Measurements from ENCODE around the gene OSER1.

Gene OSER1

GRCh38 chr20:44172572-44172950 is 38.0 kb downstream of the OSER1 start:
- Histone ChIP-seq H2BK120ac (ENCODE audit: insufficient read depth, low read length, poor library complexity) (peak overlapping the region; percentile 79), H3K18ac (ENCODE audit: low read length) (peak overlapping the region; percentile 36), H3K27ac (ENCODE audit: low read depth, low read length) (peak overlapping the region; percentile 98), H2BK12ac (ENCODE audit: low read length) (peak overlapping the region; percentile 44), H3K4me3 (ENCODE audit: low read depth, low read length) (no peak overlapping the region), H3K27me3 (ENCODE audit: insufficient read depth, low read length) (no peaks in the 10 kb centered on the region), H3K9me3 (ENCODE audit: insufficient read depth, low read depth, low read length) (no peaks in the 10 kb centered on the region), H3K4ac (ENCODE audit: low read depth, low read length) (peak overlapping the region; percentile 12), H4K91ac (ENCODE audit: low read depth, low read length) (peak overlapping the region; percentile 88), H3K9ac (ENCODE audit: low read length) (no peak overlapping the region), H2AFZ (ENCODE audit: insufficient read depth, low read length, poor library complexity) (no peak overlapping the region), H3K36me3 (ENCODE audit: control insufficient read depth in 1 of 2, insufficient read depth in 2 of 2, low read length in 2 of 2) (peaks cover 12 to 18% of the 10 kb centered on the region in 2 experiments), H4K12ac (ENCODE audit: low read depth, low read length) (no peak overlapping the region), H3K4me1 (ENCODE audit: control insufficient read depth in 1 of 2, insufficient read depth in 2 of 2, low read length in 2 of 2) (peaks cover 27 to 31% of the 10 kb centered on the region in 2 experiments), H2BK5ac (ENCODE audit: low read depth, low read length, poor library complexity) (peak overlapping the region; percentile 79), H3K14ac (ENCODE audit: low read length) (peak overlapping the region; percentile 37), H3K79me1 (ENCODE audit: low read length) (peaks cover 27% of the 10 kb centered on the region), H3K4me2 (ENCODE audit: low read length) (no peak overlapping the region), H3K79me2 (ENCODE audit: control insufficient read depth, insufficient read depth, low read length, poor library complexity) (peaks cover 7% of the 10 kb centered on the region), H2AK5ac (ENCODE audit: low read length) (no peak overlapping the region), H4K8ac (ENCODE audit: low read depth, low read length) (peak overlapping the region; percentile 40), H3K23ac (ENCODE audit: low read length) (no peak overlapping the region)
- no CpG with 5 or more reads among the region's 2 CpGs for WGBS (ENCODE audit: extremely low coverage, insufficient coverage, insufficient read length)
- DNase-seq: no peak

DNA sequence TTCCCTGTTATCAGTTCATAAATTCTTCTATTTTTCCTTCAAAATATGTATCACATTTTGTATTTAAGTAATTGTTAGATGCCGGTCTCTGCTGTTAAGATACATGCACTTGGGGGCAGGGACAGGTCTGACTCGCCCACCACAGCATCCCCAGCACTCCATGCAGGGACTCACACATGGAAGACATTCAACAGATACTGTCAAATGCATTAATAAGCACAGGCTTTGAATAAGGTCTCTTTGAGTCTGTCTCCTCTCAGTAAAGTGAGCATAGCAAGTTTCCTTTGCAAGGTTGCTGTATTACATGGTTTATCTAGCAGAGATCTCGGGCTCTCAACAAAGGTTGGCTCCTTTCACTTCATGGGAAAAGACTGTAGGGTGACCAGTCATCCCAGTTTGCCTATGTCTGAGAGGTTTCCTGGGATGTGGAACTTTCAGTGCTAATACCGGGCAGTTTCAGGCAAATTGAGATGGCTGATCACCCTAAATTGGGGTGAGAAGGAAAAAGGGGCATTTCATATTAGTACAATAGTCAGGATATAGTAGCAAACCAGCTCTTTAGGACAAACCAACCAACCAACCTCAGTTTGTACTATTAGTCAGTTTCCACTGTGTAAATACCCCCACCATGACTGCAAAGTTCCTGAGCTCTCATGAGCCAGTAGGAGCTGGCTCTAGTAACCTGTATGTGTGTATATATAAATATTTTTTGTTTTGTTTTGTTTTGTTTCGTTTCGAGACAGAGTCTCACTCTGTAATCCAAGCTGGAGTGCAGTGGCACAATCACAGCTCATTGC is 38.6 kb downstream of the OSER1 start:
- Histone ChIP-seq H3K18ac (ENCODE audit: low read length) (peak overlapping the region; percentile 36), H4K8ac (ENCODE audit: low read depth, low read length) (peak overlapping the region; percentile 40), H3K9ac (ENCODE audit: low read length) (no peak overlapping the region), H2AK5ac (ENCODE audit: low read length) (no peak overlapping the region), H4K12ac (ENCODE audit: low read depth, low read length) (no peak overlapping the region), H3K27me3 (ENCODE audit: insufficient read depth, low read length) (no peaks in the 10 kb centered on the region), H2BK12ac (ENCODE audit: low read length) (peak overlapping the region; percentile 44), H3K4ac (ENCODE audit: low read depth, low read length) (peak overlapping the region; percentile 12), H3K14ac (ENCODE audit: low read length) (no peak overlapping the region), H3K79me2 (ENCODE audit: control insufficient read depth, insufficient read depth, low read length, poor library complexity) (peaks cover 6% of the 10 kb centered on the region), H4K91ac (ENCODE audit: low read depth, low read length) (peak overlapping the region; percentile 95), H3K4me3 (ENCODE audit: low read depth, low read length) (no peak overlapping the region), H2AFZ (ENCODE audit: insufficient read depth, low read length, poor library complexity) (no peak overlapping the region), H3K27ac (ENCODE audit: low read depth, low read length) (peak overlapping the region; percentile 98), H3K9me3 (ENCODE audit: insufficient read depth, low read depth, low read length) (no peaks in the 10 kb centered on the region), H3K23ac (ENCODE audit: low read length) (no peak overlapping the region), H2BK5ac (ENCODE audit: low read depth, low read length, poor library complexity) (peak overlapping the region; percentile 79), H3K4me2 (ENCODE audit: low read length) (no peak overlapping the region), H3K4me1 (ENCODE audit: control insufficient read depth in 1 of 2, insufficient read depth in 2 of 2, low read length in 2 of 2) (peaks cover 26 to 31% of the 10 kb centered on the region in 2 experiments), H3K36me3 (ENCODE audit: control insufficient read depth in 1 of 2, insufficient read depth in 2 of 2, low read length in 2 of 2) (peaks cover 10 to 18% of the 10 kb centered on the region in 2 experiments), H3K79me1 (ENCODE audit: low read length) (peaks cover 27% of the 10 kb centered on the region), H2BK120ac (ENCODE audit: insufficient read depth, low read length, poor library complexity) (peak overlapping the region; percentile 88)
- DNase-seq: no peak
- no CpG with 5 or more reads among the region's 6 CpGs for WGBS (ENCODE audit: extremely low coverage, insufficient coverage, insufficient read length)

DNA sequence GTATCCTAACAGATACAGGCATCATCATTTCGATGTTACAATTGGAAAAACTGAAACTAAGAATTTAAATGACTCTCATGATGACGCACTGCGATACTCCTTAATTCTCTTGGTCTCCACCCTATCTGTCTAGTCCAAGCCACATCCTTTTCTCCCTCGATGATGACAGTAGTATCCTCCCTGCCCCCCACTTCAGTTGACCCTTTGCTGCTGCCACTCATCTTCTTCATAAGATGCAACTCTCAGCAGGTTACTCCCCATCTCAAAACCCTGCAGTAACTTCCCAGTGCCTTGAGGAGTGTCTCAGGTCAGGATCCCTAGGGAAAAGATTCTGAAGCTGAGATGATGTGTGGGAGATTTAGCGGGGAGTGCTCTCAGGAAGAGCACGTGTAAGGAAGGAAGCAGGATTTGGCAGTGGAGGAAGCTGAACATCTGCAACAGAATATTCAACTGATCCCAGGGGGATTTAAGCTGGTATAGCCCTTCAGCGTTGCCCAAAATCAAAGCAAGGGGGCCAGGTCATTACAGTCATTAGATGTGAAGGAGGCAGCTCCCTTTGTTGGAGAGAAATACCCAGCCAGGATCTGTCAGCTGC is 39.7 kb downstream of the OSER1 start:
- no CpG with 5 or more reads among the region's 7 CpGs for WGBS (ENCODE audit: extremely low coverage, insufficient coverage, insufficient read length)
- Histone ChIP-seq H3K18ac (ENCODE audit: low read length) (peak overlapping the region; percentile 88), H3K27me3 (ENCODE audit: insufficient read depth, low read length) (no peaks in the 10 kb centered on the region), H3K79me1 (ENCODE audit: low read length) (peaks cover 32% of the 10 kb centered on the region), H3K79me2 (ENCODE audit: control insufficient read depth, insufficient read depth, low read length, poor library complexity) (peaks cover 4% of the 10 kb centered on the region), H4K12ac (ENCODE audit: low read depth, low read length) (no peak overlapping the region), H2AK5ac (ENCODE audit: low read length) (peak overlapping the region; percentile 77), H3K9ac (ENCODE audit: low read length) (no peak overlapping the region), H3K4me1 (ENCODE audit: control insufficient read depth in 1 of 2, insufficient read depth in 2 of 2, low read length in 2 of 2) (peaks cover 29 to 36% of the 10 kb centered on the region in 2 experiments), H2BK12ac (ENCODE audit: low read length) (peak overlapping the region; percentile 79), H4K8ac (ENCODE audit: low read depth, low read length) (peak overlapping the region; percentile 86), H3K9me3 (ENCODE audit: insufficient read depth, low read depth, low read length) (no peaks in the 10 kb centered on the region), H3K4ac (ENCODE audit: low read depth, low read length) (peak overlapping the region; percentile 66), H2AFZ (ENCODE audit: insufficient read depth, low read length, poor library complexity) (no peak overlapping the region), H4K91ac (ENCODE audit: low read depth, low read length) (peak overlapping the region; percentile 95), H3K23ac (ENCODE audit: low read length) (no peak overlapping the region), H2BK120ac (ENCODE audit: insufficient read depth, low read length, poor library complexity) (peak overlapping the region; percentile 88), H3K4me2 (ENCODE audit: low read length) (no peak overlapping the region), H3K14ac (ENCODE audit: low read length) (peak overlapping the region; percentile 83), H2BK5ac (ENCODE audit: low read depth, low read length, poor library complexity) (peak overlapping the region; percentile 97), H3K27ac (ENCODE audit: low read depth, low read length) (peak overlapping the region; percentile 98), H3K36me3 (ENCODE audit: control insufficient read depth in 1 of 2, insufficient read depth in 2 of 2, low read length in 2 of 2) (peaks cover 7 to 14% of the 10 kb centered on the region in 2 experiments), H3K4me3 (ENCODE audit: low read depth, low read length) (no peak overlapping the region)
- no peak for DNase-seq

- H4K12ac ChIP-seq (ENCODE audit: low read depth, low read length): no peak overlapping the region
- H2BK12ac ChIP-seq (ENCODE audit: low read length): no peak overlapping the region
- no peak overlapping the region for H3K4ac ChIP-seq (ENCODE audit: low read depth, low read length)
- H3K4me2 ChIP-seq (ENCODE audit: low read length): no peak overlapping the region
- H2BK120ac ChIP-seq (ENCODE audit: insufficient read depth, low read length, poor library complexity): peak overlapping the region; percentile 2
- H3K79me1 ChIP-seq (ENCODE audit: low read length): peaks cover 31% of the 10 kb centered on the region
- no peak overlapping the region for H4K91ac ChIP-seq (ENCODE audit: low read depth, low read length)
- no peak overlapping the region for H3K18ac ChIP-seq (ENCODE audit: low read length)
- no peak overlapping the region for H2BK5ac ChIP-seq (ENCODE audit: low read depth, low read length, poor library complexity)
- DNase-seq: no peak
- no peak overlapping the region for H3K23ac ChIP-seq (ENCODE audit: low read length)
- peaks cover 4% of the 10 kb centered on the region for H3K79me2 ChIP-seq (ENCODE audit: control insufficient read depth, insufficient read depth, low read length, poor library complexity)
- H3K36me3 ChIP-seq (ENCODE audit: control insufficient read depth in 1 of 2, insufficient read depth in 2 of 2, low read length in 2 of 2): peaks cover 0 to 2% of the 10 kb centered on the region in 2 experiments
- H3K4me3 ChIP-seq (ENCODE audit: low read depth, low read length): no peak overlapping the region
- no peak overlapping the region for H2AK5ac ChIP-seq (ENCODE audit: low read length)
- no peak overlapping the region for H2AFZ ChIP-seq (ENCODE audit: insufficient read depth, low read length, poor library complexity)
- H3K14ac ChIP-seq (ENCODE audit: low read length): no peak overlapping the region
- peaks cover 30 to 38% of the 10 kb centered on the region in 2 experiments for H3K4me1 ChIP-seq (ENCODE audit: control insufficient read depth in 1 of 2, insufficient read depth in 2 of 2, low read length in 2 of 2)
- no peak overlapping the region for H3K9ac ChIP-seq (ENCODE audit: low read length)
- peak overlapping the region; percentile 92 for H3K27ac ChIP-seq (ENCODE audit: low read depth, low read length)
- H3K27me3 ChIP-seq (ENCODE audit: insufficient read depth, low read length): no peaks in the 10 kb centered on the region
- H3K9me3 ChIP-seq (ENCODE audit: insufficient read depth, low read depth, low read length): no peaks in the 10 kb centered on the region
- no CpG with 5 or more reads among the region's 3 CpGs for WGBS (ENCODE audit: extremely low coverage, insufficient coverage, insufficient read length)
- no peak overlapping the region for H4K8ac ChIP-seq (ENCODE audit: low read depth, low read length)
These were observed 42.8 kb downstream of the OSER1 start for GRCh38 chr20:44167736-44168135.

All from trophoblast cell (in vitro differentiated cells and primary cell).